Activated CD8-positive, alpha-beta memory T cell treated with anti-CD3 and anti-CD28 coated beads for 1 hour (primary cell): ENCODE data around the gene HECTD1.
"Not testable (repeated sequence)": the region's sequence is repeated elsewhere in the genome, so short reads cannot be mapped to it uniquely, and the experiment has no call there.

Experiments used
- DNase-seq, 2 donors: peaks; one replicate each; pipeline ENCODE4 v3.0.0-alpha.2; 2020; ENCODE audit warnings: low read depth in 1 of 2; ENCODE audit errors: extremely low read depth in 1 of 2

Gene HECTD1

DNA sequence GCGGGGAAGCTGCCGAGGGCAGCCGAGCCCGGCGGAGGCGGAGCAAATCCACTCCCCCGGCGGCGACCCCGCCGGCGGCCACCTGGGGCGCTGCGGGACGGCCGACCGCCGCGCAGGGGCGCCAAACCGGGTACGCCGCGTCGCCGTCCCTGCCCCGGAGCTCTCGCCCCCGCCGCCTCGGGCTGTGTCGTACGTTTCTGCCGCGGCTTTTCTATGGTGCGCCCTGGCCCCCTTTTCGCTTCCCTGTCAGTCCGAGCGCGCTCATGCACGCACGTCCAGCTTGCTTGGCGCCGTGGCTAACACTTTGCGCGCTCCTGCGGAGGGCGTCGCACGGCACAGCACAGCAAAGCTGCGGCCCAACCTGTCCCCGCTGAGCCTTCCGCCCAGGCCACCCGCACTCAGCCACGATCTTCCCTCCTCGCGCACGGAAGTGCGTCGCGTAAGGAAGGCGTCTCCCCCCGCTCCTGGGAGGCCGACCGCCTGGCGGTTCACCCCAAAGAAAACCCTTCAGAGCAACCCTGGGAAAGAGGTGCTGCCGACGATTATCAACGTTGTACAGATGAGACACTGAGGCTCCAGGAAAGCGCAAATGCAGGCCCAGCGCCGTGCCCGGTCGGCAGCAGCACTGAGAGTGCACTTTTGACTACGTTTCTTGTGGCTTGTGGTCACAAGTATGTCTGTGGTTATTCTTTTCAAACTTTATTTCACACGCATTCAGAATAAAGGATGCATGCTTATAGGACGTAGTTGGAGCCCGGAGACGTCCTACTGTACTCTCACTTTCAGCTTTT, at the start of gene HECTD1:
Gene HECTD1 (minus strand): TSS at position 39 of the 791 bp plus-strand sequence. CDS start 1,857 bp downstream, outside the sequence.
- DNase-seq: peak; percentile 68 to 82

DNA sequence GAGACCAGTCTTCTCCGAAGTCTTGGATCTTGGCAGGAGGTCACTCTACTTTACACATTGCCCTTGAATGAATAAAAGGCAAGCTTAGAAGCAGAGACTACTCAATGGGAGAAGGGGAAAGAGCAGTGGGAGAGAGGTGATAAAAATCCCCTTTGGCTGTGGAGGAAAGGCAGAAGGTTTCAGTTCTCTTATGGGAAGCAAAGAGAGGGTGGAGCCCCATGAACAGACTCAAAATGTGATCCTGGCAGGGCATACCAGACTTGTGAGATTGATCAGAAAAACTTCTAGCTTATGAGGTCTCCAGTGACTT, 49.6 kb upstream of the HECTD1 start:
- no peak for DNase-seq

- no peak for DNase-seq
Observed at GRCh38 chr14:31256534-31257243, 49.1 kb upstream of the HECTD1 start.

GRCh38 chr14:31255918-31256317, 48.3 kb upstream of the HECTD1 start:
- not testable (repeated sequence) for DNase-seq

DNA sequence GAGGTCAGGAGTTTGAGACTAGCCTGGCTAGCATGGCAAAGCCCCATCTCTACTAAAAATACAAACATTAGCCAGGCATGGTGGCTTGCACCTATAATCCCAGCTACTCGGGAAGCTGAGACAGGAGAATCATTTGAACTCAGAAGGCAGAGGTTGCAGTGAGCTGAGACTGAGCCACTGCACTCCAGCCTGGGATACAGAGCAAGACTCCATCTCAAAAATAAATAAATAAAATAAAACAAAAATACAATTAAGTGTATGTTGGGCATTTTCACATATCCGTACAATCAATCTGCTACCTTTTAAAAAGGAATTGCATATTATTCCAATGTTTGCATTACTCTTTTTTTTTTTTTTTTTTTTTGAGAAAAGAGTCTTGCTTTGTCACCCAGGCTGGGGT, 47.7 kb upstream of the HECTD1 start:
- no peak for DNase-seq

- DNase-seq: no peak
Observed at GRCh38 chr14:31253746-31254471, 46.3 kb upstream of the HECTD1 start.

DNA sequence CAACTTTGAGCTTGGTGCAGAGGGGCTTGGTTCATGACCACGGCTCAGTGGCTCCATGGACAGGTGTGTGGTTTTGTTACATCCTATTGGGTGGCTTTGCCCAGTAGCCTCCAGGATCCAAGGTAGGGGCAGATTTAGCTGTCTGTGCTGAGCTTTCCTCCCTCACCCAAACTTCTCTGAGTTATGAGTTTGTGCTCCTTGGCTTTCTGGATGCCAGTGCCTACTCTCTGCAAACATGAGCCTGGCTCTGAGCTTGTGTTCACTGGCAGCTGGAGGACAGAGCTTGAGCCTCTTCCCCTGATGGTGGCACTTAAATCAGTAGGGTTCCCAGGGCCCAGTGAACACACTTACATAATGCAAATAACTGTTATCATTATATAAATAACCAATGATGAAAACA, 45.3 kb upstream of the HECTD1 start:
- DNase-seq: no peak

- no peak for DNase-seq
Observed at GRCh38 chr14:31251028-31251958, 43.7 kb upstream of the HECTD1 start.

- DNase-seq: no peak
Observed at GRCh38 chr14:31244626-31245025, 37.0 kb upstream of the HECTD1 start.

DNA sequence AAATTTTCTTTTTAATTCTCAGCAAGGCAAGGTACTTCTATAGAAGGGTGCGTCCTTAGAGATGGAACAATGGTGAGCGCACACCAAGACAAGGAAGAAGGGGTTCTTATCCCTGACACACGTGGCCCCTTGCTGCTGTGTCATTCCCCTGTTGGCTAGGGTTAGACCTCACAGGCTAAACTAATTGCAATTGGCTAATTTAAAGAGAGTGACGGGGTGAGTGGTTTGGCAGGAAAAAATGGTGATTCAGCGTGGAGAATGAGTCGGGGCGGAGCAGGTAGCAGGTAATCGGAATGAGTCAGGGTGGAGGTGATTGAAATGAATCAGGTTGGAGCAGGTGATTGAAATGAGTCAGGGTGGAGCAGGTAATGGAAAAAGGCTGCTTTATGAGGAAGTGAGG, 36.3 kb upstream of the HECTD1 start:
- no peak for DNase-seq

DNA sequence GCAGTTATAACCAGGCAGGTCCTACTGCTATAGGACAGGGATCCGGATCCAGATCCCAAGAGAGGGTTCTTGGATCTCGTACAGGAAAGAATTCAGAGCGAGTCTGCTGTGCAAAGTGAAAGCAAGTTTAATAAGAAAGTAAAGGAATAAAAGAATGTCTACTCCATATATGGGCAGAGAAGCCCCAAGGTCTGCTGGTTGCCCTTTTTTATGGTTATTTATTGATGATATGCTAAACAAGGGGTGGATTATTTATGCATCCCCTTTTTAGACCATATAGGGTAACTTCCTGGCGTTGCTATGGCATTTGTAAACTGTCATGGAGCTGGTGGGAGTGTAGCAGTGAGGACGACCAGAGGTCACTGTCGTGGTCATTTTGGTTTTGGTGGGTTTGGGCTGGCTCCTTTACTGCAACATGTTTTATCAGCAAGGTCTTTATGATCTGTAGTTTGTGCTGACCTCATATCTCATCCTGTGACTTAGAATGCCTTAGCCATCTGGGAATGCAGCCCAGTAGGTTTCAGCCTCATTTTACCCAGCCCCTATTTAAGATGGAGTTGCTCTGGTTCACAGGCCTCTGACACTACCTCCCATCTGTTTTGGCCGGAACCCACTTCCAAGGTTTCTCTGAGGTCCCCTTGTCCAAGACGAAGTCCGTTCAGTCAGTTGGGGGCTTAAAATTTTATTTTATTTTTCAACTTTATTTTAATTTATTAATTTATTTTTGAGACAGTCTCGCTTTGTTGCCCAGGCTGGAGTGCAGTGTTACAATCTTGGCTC, 34.8 kb upstream of the HECTD1 start:
- DNase-seq: not testable (repeated sequence)

DNA sequence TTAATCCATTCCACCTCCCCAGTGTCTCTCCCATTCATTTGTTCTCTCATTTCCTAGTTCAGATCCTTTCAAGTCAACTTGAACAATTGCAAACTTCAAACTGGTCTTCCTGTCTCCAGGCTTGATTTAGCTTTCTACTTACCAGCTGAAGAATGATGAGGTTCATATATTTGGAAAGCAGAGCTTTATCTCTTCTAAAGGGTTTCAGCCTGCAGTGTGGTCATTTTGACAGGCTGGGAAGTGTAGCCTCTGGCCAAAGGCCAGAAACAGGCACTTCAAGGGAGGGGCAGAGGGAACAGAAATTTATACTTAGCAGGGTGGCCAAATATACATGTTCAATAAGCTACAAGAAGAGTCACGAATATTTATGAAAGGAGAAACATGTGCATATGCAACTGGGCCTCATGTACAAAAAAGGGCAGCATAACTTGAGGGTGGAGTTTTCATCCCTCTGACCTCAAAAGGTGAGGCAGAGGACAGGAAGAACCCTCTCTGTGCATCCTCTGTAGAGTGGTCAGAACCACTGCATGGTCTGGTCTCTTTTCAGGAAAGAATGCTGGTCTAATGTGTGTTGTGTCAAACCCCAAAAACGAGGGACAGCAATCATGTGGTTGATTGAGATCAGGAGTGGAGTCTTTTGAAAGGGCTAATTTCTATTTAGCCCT, 34.0 kb upstream of the HECTD1 start:
- no peak for DNase-seq

- DNase-seq: no peak
Observed at GRCh38 chr14:31239741-31240140, 32.1 kb upstream of the HECTD1 start.

- DNase-seq: no peak
Observed at GRCh38 chr14:31235462-31235861, 27.9 kb upstream of the HECTD1 start.

- no peak for DNase-seq
Observed at GRCh38 chr14:31232081-31232480, 24.5 kb upstream of the HECTD1 start.

- not testable (repeated sequence) for DNase-seq
Observed at GRCh38 chr14:31231272-31231671, 23.7 kb upstream of the HECTD1 start.

- DNase-seq: no peak
Observed at GRCh38 chr14:31230573-31230958, 23.0 kb upstream of the HECTD1 start.

- DNase-seq: no peak
Observed at GRCh38 chr14:31229638-31230572, 22.3 kb upstream of the HECTD1 start.
